Tibial nerve (tissue), 4 donors: ENCODE data around the gene SIM2. TPM values are rescaled to one million over a fixed set of nuclear protein-coding genes. Genes with fewer than 3 reads are reported as not detected.

Source experiments
- DNase-seq, 2 donors: peaks; one replicate each; pipeline ENCODE4 v3.0.0-alpha.2; 2019; ENCODE audit warnings: low spot score in 2 of 2
- H3K27ac ChIP-seq, 4 donors: fragments of 200-600 bp; sonication (generic) in 3 of 4; one replicate each; pipeline ENCODE4 v1.5.1; 2017 to 2019; ENCODE audit warnings: mild to moderate bottlenecking in 1 of 4
- H3K27me3 ChIP-seq, 2 donors: fragments of 200-600 bp; sonication (generic) in 1 of 2; one replicate each; pipeline versions ENCODE4 v1.5.1 to v1.6.0; 2017 to 2019
- H3K36me3 ChIP-seq, 3 donors: fragments of 200-600 bp; sonication (generic); one replicate each; pipeline ENCODE4 v1.5.1; 2018 to 2019
- H3K4me1 ChIP-seq, 4 donors: fragments of 200-600 bp; sonication (generic) in 3 of 4; one replicate each; pipeline ENCODE4 v1.5.1; 2017 to 2019
- H3K4me3 ChIP-seq, 4 donors: fragments of 200-600 bp; sonication (generic) in 3 of 4; one replicate each; pipeline ENCODE4 v1.5.1; 2017 to 2019; ENCODE audit warnings: mild to moderate bottlenecking in 1 of 4, moderate library complexity in 1 of 4
- H3K9me3 ChIP-seq, 4 donors: fragments of 200-600 bp; sonication (generic) in 3 of 4; one replicate each; pipeline ENCODE4 v1.5.1; 2017 to 2019
- EP300 ChIP-seq, 2 donors: sonication (generic); formaldehyde crosslinking; IDR thresholded peaks; one replicate each; pipeline ENCODE4 v1.6.1; 2017; ENCODE audit warnings: antibody characterized with exemption in 2 of 2, mild to moderate bottlenecking in 1 of 2
- POLR2A ChIP-seq, 2 donors: fragments of 450-650 bp; IDR thresholded peaks; one replicate each; pipeline ENCODE4 v1.6.1; 2017; ENCODE audit warnings: antibody characterized with exemption in 2 of 2, mild to moderate bottlenecking in 2 of 2, moderate library complexity in 2 of 2
- WGBS, 2 donors: methylation state at CpG; one replicate each; pipeline ENCODE4 v1.1.5; 2018; 5-methylcytosine and 5-hydroxymethylcytosine counted together
- total RNA-seq, 4 donors: library from RNA; depleted of rRNA; stranded (reverse); fragments of >200 nt; gene quantifications; one replicate each; pipeline ENCODE4 v1.1.0, GENCODE V29; 2016
- TF ChIP-seq, protein P1 (sequence below), 5 experiments: fragments of 200-600 bp in 3 of 5; fragments of 450-650 bp in 2 of 5; sonication (generic) in 3 of 5; IDR thresholded peaks; one replicate each; pipeline ENCODE4 v1.5.1; 2016 to 2019; ENCODE audit warnings: antibody characterized with exemption in 5 of 5, mild to moderate bottlenecking in 3 of 5, moderate library complexity in 2 of 5

Gene SIM2
- total RNA-seq, 4 donors from 2014 or later = not detected

- H3K27me3 ChIP-seq = peaks cover 0 to 45% of the 10 kb centered on the region in 2 donors
- no peak overlapping the region for H3K4me3 ChIP-seq
- no peak for DNase-seq
- TF ChIP-seq, protein P1, sequence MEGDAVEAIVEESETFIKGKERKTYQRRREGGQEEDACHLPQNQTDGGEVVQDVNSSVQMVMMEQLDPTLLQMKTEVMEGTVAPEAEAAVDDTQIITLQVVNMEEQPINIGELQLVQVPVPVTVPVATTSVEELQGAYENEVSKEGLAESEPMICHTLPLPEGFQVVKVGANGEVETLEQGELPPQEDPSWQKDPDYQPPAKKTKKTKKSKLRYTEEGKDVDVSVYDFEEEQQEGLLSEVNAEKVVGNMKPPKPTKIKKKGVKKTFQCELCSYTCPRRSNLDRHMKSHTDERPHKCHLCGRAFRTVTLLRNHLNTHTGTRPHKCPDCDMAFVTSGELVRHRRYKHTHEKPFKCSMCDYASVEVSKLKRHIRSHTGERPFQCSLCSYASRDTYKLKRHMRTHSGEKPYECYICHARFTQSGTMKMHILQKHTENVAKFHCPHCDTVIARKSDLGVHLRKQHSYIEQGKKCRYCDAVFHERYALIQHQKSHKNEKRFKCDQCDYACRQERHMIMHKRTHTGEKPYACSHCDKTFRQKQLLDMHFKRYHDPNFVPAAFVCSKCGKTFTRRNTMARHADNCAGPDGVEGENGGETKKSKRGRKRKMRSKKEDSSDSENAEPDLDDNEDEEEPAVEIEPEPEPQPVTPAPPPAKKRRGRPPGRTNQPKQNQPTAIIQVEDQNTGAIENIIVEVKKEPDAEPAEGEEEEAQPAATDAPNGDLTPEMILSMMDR (IDR thresholded peaks at IDR 0.05) = no peak
- TF ChIP-seq EP300 (IDR thresholded peaks at IDR 0.05) (no peak), POLR2A (IDR thresholded peaks at IDR 0.05) (no peak)
- H3K36me3 ChIP-seq = no peaks in the 10 kb centered on the region
- no peaks in the 10 kb centered on the region for H3K9me3 ChIP-seq
- WGBS, 2 donors = 78% methylated on average over 6 of the region's 6 CpGs
- H3K27ac ChIP-seq = no peak overlapping the region
- peaks cover 0 to 11% (median 0%) of the 10 kb centered on the region in 4 donors for H3K4me1 ChIP-seq
Observed at GRCh38 chr21:36717976-36718375, 19.1 kb downstream of the SIM2 start.

DNA sequence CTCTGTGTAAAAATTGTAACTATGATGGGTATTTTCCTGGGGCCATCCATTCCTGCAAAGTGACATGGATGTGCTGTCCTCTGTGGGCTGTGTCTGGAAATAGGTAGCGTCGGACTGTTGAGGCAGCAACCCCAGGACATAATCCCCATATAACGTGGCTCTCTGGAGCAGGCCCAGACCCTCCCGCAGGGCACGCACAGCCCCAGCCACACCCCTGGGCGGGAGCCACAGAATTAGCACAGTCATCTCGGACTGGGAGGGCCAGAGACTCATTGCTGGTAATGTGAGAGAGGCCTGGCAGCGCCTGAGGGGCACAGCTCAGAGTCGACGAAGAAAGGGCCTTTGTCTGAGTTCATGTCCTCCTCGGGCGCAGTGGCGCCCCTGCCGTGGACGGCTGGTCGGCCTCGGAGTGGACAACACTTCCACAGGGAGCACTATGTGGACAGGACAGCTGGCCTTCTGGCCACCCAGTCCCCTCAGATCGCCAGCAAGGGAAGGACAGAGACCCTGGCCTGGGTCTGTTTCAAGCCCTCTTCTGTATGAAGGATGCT is 20.1 kb downstream of the SIM2 start:
- Histone ChIP-seq H3K27me3 (peaks cover 0 to 35% of the 10 kb centered on the region in 2 donors), H3K4me3 (no peak overlapping the region)

DNA sequence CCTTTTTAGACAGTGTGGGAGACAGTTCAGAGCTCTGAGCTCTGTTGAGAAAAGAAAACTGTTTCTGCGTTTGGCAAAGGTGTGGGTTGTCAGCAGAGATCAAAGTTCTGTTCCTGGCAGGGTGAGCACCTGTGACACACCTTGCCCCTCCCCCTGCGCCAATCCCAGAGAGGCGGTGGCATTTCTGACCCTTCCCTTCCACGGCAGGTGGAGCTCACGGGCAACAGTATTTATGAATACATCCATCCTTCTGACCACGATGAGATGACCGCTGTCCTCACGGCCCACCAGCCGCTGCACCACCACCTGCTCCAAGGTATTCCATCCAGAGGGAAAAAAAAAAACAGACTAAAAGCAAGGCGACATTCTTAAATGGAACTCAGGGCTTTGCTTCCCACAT is 20.7 kb downstream of the SIM2 start:
- Histone ChIP-seq H3K36me3 (no peaks in the 10 kb centered on the region), H3K27ac (peak overlapping the region in 1 of 4 donors; percentile 74), H3K4me1 (peaks cover 0 to 11% (median 0%) of the 10 kb centered on the region in 4 donors), H3K27me3 (peaks cover 0 to 29% of the 10 kb centered on the region in 2 donors), H3K4me3 (no peak overlapping the region), H3K9me3 (no peaks in the 10 kb centered on the region)
- no peak for DNase-seq
- WGBS, 2 donors = 92 to 95% methylated on average over 10 of the region's 10 CpGs
- TF ChIP-seq, protein P1 (IDR thresholded peaks at IDR 0.05) = no peak
- TF ChIP-seq POLR2A (IDR thresholded peaks at IDR 0.05) = no peak

More for the DNA sequence above, 20.1 kb downstream of the SIM2 start:
- DNase-seq = no peak
- TF ChIP-seq EP300 (IDR thresholded peaks at IDR 0.05) (no peak), POLR2A (IDR thresholded peaks at IDR 0.05) (no peak)
- TF ChIP-seq, protein P1 (IDR thresholded peaks at IDR 0.05) = peak in 1 of 5 experiments; percentile 16
- H3K9me3 ChIP-seq = no peaks in the 10 kb centered on the region
- no peaks in the 10 kb centered on the region for H3K36me3 ChIP-seq
- peaks cover 0 to 11% (median 0%) of the 10 kb centered on the region in 4 donors for H3K4me1 ChIP-seq
- peak overlapping the region in 1 of 4 donors; percentile 74 for H3K27ac ChIP-seq
- WGBS, 2 donors = 24 to 40% methylated on average over 6 to 14 of the region's 18 CpGs

- H3K27me3 ChIP-seq = peaks cover 0 to 7% of the 10 kb centered on the region in 2 donors
- DNase-seq = no peak
- no peak overlapping the region for H3K27ac ChIP-seq
- no peak overlapping the region for H3K4me3 ChIP-seq
- no peak for TF ChIP-seq POLR2A (IDR thresholded peaks at IDR 0.05)
- TF ChIP-seq EP300 (IDR thresholded peaks at IDR 0.05) = no peak
- TF ChIP-seq, protein P1 (IDR thresholded peaks at IDR 0.05) = no peak
- no peaks in the 10 kb centered on the region for H3K9me3 ChIP-seq
- 87 to 89% methylated on average over 7 of the region's 7 CpGs for WGBS, 2 donors
- peaks cover 0 to 11% (median 0%) of the 10 kb centered on the region in 4 donors for H3K4me1 ChIP-seq
- H3K36me3 ChIP-seq = no peaks in the 10 kb centered on the region
Observed at GRCh38 chr21:36721817-36722216, 22.9 kb downstream of the SIM2 start.
